Fibroblast of skin of back (primary cell): ENCODE measurements around the gene ZEB2.

Experiments used
- DNase-seq: peaks from one replicate; pipeline ENCODE4 v3.0.0-alpha.2; 2013

The ZEB2 gene

GRCh38 chr2:144349674-144350073 is 170.2 kb downstream of the ZEB2 start:
- no peak for DNase-seq

- DNase-seq = no peak
Observed at GRCh38 chr2:144348846-144349245, 171.1 kb downstream of the ZEB2 start.

- DNase-seq = no peak
Observed at GRCh38 chr2:144346229-144346628, 173.7 kb downstream of the ZEB2 start.

- DNase-seq = no peak
Observed at GRCh38 chr2:144343145-144343544, 176.8 kb downstream of the ZEB2 start.

GRCh38 chr2:144341538-144341937 is 178.4 kb downstream of the ZEB2 start:
- no peak for DNase-seq

- DNase-seq = no peak
Observed at GRCh38 chr2:144339048-144339447, 180.9 kb downstream of the ZEB2 start.

- DNase-seq = no peak
Observed at GRCh38 chr2:144334551-144334950, 185.4 kb downstream of the ZEB2 start.
